HG03520 (cell line): ENCODE results near the gene AGBL5.
"Not testable (repeated sequence)": the region's sequence is repeated elsewhere in the genome, so short reads cannot be mapped to it uniquely, and the experiment has no call there.

Source experiments
- ATAC-seq: cut with Tn5 transposase; IDR thresholded peaks from one replicate; pipeline ENCODE4 v1.9.1; 2021; ENCODE audit warnings: mild to moderate bottlenecking, moderate library complexity; ENCODE audit not compliant: unreplicated experiment

AGBL5 gene

GRCh38 chr2:27115519-27115918 lies 64.1 kb downstream of the AGBL5 start:
- ATAC-seq = no peak

- ATAC-seq = no peak
These were observed 66.6 kb downstream of the AGBL5 start for GRCh38 chr2:27117995-27118524.

- no peak for ATAC-seq
These were observed 67.3 kb downstream of the AGBL5 start, which contains the start of gene CGREF1 for GRCh38 chr2:27118525-27119329. TSS of gene CGREF1 (minus strand) at chr2:27119128. CDS start at chr2:27104366, 14,762 bp downstream.

- not testable (repeated sequence) for ATAC-seq
These were observed 67.8 kb downstream of the AGBL5 start for GRCh38 chr2:27119330-27119670.
